K562 (cell line): ENCODE data around the gene CFAP69. TPM values are rescaled to one million over a fixed set of nuclear protein-coding genes. Genes with fewer than 3 reads are reported as not detected.

Source experiments
- ATAC-seq: fragments of 200-7000 bp; cut with Tn5 transposase; 3 replicates; pipeline ENCODE4 v1.9.1; 2020; ENCODE audit warnings: moderate library complexity
- BruUV-seq: library from RNA; stranded (reverse); fragments of 400-500 nt; replicated peaks from 2 replicates; lab custom pipeline; 2021; lab: Mats Ljungman, UMichigan
- CTCF ChIA-PET: fragments of 300-600 bp; formaldehyde crosslinking; extraction: SDS; loops from one replicate; lab custom pipeline; 2021; ENCODE audit warnings: low intra/inter-chr PET ratio; lab: Yijun Ruan, JAX
- POLR2A ChIA-PET: fragments of 300-600, 350-650 bp; sonication (Branson Sonifier 250); formaldehyde crosslinking; extraction: SDS; loops from one replicate; lab custom pipeline; 2021; ENCODE audit warnings: antibody characterized with exemption, inconsistent platforms; lab: Yijun Ruan, JAX
- DNase-seq, 4 experiments: peaks; one replicate each; pipeline versions ENCODE4 v3.0.0 to v3.0.0-alpha.2; 2011 to 2018; ENCODE audit warnings: low spot score in 3 of 4, mixed read lengths in 3 of 4; ENCODE audit errors: extremely low read depth in 1 of 4
- FAIRE-seq: peaks from 2 replicates; lab custom pipeline; 2011; peaks lifted over from hg19 to GRCh38; lab: Jason Lieb, UNC
- H2AFZ ChIP-seq: 2 replicates; pipeline ENCODE4 v1.6.0; 2011; ENCODE audit warnings: low read depth, low read length, control low read depth, inconsistent platforms
- H3K27ac ChIP-seq: fragments of 200-600 bp; 3 replicates; pipeline ENCODE4 v1.8.0; 2011; ENCODE audit warnings: low read depth, mild to moderate bottlenecking, control low read depth, inconsistent platforms, low read length, moderate library complexity, mixed read lengths; ENCODE audit errors: extremely low read depth
- H3K27me3 ChIP-seq, 2 experiments: fragments of 300-600 bp in 1 of 2; 2 replicates in 1 of 2; 3 replicates in 1 of 2; pipeline versions ENCODE4 v1.6.0 to v1.8.0; 2011; ENCODE audit warnings: inconsistent platforms in 2 of 2, low read length in 2 of 2, mild to moderate bottlenecking in 1 of 2, mixed read lengths in 1 of 2, moderate library complexity in 1 of 2; ENCODE audit not compliant: control insufficient read depth in 2 of 2, insufficient read depth in 2 of 2
- H3K36me3 ChIP-seq: fragments of 300-600 bp; 3 replicates; pipeline ENCODE4 v1.8.0; 2011; ENCODE audit warnings: mild to moderate bottlenecking, low read length, inconsistent platforms; ENCODE audit not compliant: control insufficient read depth, insufficient read depth
- H3K4me1 ChIP-seq, 2 experiments: fragments of 200-600 bp in 1 of 2; replicated peaks in 1 of 2; 2 replicates in 1 of 2; 3 replicates in 1 of 2; pipeline versions ENCODE4 v1.5.1 to v1.8.0; 2011; ENCODE audit warnings: inconsistent platforms in 2 of 2, low read length in 2 of 2, mild to moderate bottlenecking in 1 of 2, mixed read lengths in 1 of 2, moderate library complexity in 1 of 2; ENCODE audit not compliant: control insufficient read depth in 2 of 2, insufficient read depth in 2 of 2
- H3K4me2 ChIP-seq: 2 replicates; pipeline ENCODE4 v1.6.1; 2011; ENCODE audit warnings: low read length, control low read depth, inconsistent platforms, mixed read lengths; ENCODE audit not compliant: insufficient read depth
- H3K4me3 ChIP-seq: fragments of 200-600 bp; sonication (generic), shearing (Covaris generic); 2 replicates; pipeline ENCODE4 v1.5.1; 2016; ENCODE audit warnings: control low read depth, inconsistent platforms
- H3K79me2 ChIP-seq: fragments of 200-600 bp; 3 replicates; pipeline ENCODE4 v1.8.0; 2011; ENCODE audit warnings: low read length, inconsistent platforms; ENCODE audit not compliant: control insufficient read depth, insufficient read depth
- H3K9ac ChIP-seq, 2 experiments: 2 replicates each; pipeline versions ENCODE4 v1.6.0 to v1.6.1; 2011; ENCODE audit warnings: low read depth in 2 of 2, low read length in 2 of 2, control low read depth in 1 of 2, inconsistent platforms in 1 of 2, mild to moderate bottlenecking in 1 of 2, mixed read lengths in 1 of 2; ENCODE audit not compliant: insufficient read depth in 1 of 2
- H3K9me1 ChIP-seq: one replicate; pipeline ENCODE4 v1.6.0; 2011; ENCODE audit warnings: inconsistent platforms, mild to moderate bottlenecking, low read length, moderate library complexity; ENCODE audit not compliant: control insufficient read depth, insufficient read depth
- H3K9me3 ChIP-seq: replicated peaks from 2 replicates; pipeline ENCODE4 v1.5.1; 2011; ENCODE audit warnings: low read depth, low read length, inconsistent platforms; ENCODE audit not compliant: control insufficient read depth, insufficient read depth
- H4K20me1 ChIP-seq: replicated peaks from 2 replicates; pipeline ENCODE4 v1.6.1; 2011; ENCODE audit warnings: low read length, inconsistent platforms, mixed read lengths; ENCODE audit not compliant: control insufficient read depth, insufficient read depth
- C11orf30 ChIP-seq: fragments of 450-650 bp; IDR thresholded peaks from 2 replicates; pipeline ENCODE4 v1.6.1; 2016; ENCODE audit warnings: low read depth, mild to moderate bottlenecking
- DEAF1 ChIP-seq: fragments of 450-650 bp; formaldehyde crosslinking; IDR thresholded peaks from 2 replicates; pipeline ENCODE4 v1.4.0; 2020; ENCODE audit warnings: mild to moderate bottlenecking, moderate library complexity
- E2F3 ChIP-seq: fragments of 250-450 bp; sonication (Bioruptor Pico); IDR thresholded peaks from 2 replicates; pipeline ENCODE4 v1.4.0; 2020; ENCODE audit warnings: mild to moderate bottlenecking
- EGR1 ChIP-seq: fragments of 450-650 bp; conservative IDR thresholded peaks from 2 replicates; pipeline ENCODE4 v1.6.1; 2017; ENCODE audit warnings: mild to moderate bottlenecking
- FOXO4 ChIP-seq: fragments of 450-650 bp; formaldehyde crosslinking; IDR thresholded peaks from 2 replicates; pipeline ENCODE4 v1.4.0; 2020; ENCODE audit warnings: mild to moderate bottlenecking, moderate library complexity
- MAFG ChIP-seq: fragments of 450-650 bp; conservative IDR thresholded peaks from 2 replicates; pipeline ENCODE4 v1.6.1; 2016; ENCODE audit warnings: missing genetic modification characterization, missing compliant biosample characterization
- MNT ChIP-seq, 2 experiments: fragments of 450-650 bp; conservative IDR thresholded peaks; 2 replicates each; pipeline ENCODE4 v1.6.1; 2017; ENCODE audit warnings: mild to moderate bottlenecking in 2 of 2, moderate library complexity in 2 of 2
- NEUROD1 ChIP-seq: fragments of 150-350 bp; IDR thresholded peaks from 2 replicates; pipeline ENCODE4 v1.6.1; 2014; ENCODE audit warnings: borderline replicate concordance, low read length, low read depth; ENCODE audit not compliant: partially characterized antibody
- PYGO2 ChIP-seq: fragments of 450-650 bp; IDR thresholded peaks from 2 replicates; pipeline ENCODE4 v1.6.1; 2016; ENCODE audit warnings: mild to moderate bottlenecking, missing genetic modification characterization, moderate library complexity, missing compliant biosample characterization
- SIN3B ChIP-seq: fragments of 450-650 bp; IDR thresholded peaks from 2 replicates; pipeline ENCODE4 v1.6.1; 2017; ENCODE audit warnings: low read depth, mild to moderate bottlenecking, moderate library complexity
- TAF15 ChIP-seq: fragments of 200-400 bp; formaldehyde crosslinking; IDR thresholded peaks from 2 replicates; pipeline ENCODE4 v1.6.1; 2017; ENCODE audit warnings: mild to moderate bottlenecking, low read depth, low read length, moderate library complexity
- ZNF316 ChIP-seq: fragments of 450-650 bp; IDR thresholded peaks from 2 replicates; pipeline ENCODE4 v1.6.1; 2016
- WGBS: fragments of 100-300 bp; shearing (Covaris generic); methylation state at CpG from one replicate; pipeline ENCODE4 v1.1.6; 2016; ENCODE audit warnings: low coverage, mixed read lengths; ENCODE audit not compliant: insufficient coverage; ENCODE audit errors: missing lambda C conversion rate; 5-methylcytosine and 5-hydroxymethylcytosine counted together
- in situ Hi-C: fragments of 300-500 bp; cut with MboI; formaldehyde crosslinking; loops from 4 replicates; pipeline ENCODE4 v1.15.0; 2018; ENCODE audit warnings: inconsistent platforms, mixed read lengths
- intact Hi-C: fragments of 100-400 bp; cut with micrococcal nuclease; formaldehyde crosslinking; loops from 2 replicates; pipeline ENCODE4 v1.14.2; 2022
- polyA plus RNA-seq, 8 experiments: library from polyadenylated mRNA; depleted of rRNA in 4 of 8; stranded (reverse) in 5 of 8; unstranded in 3 of 8; fragments of >200 nt; fragmentation: Nextera tagmentation in 2 of 8; fragmentation: Illumina TruSeq in 1 of 8; extraction: Ambion mirVana in 2 of 8; extraction: Trizol in 1 of 8; gene quantifications; 2 replicates each; pipeline versions ENCODE4 v1.2.1 to v1.2.3, GENCODE V29; 2011 to 2014; ENCODE audit warnings: inconsistent platforms in 1 of 8, missing spikeins in 1 of 8
- total RNA-seq, 7 experiments: library from RNA; depleted of rRNA in 6 of 7; stranded (reverse); fragments of >200 nt in 6 of 7; fragmentation: Illumina TruSeq in 2 of 7; extraction: Trizol in 2 of 7; gene quantifications; 2 replicates each; pipeline versions ENCODE4 v1.2.1 to v1.2.3, GENCODE V29; 2011 to 2021; ENCODE audit warnings: low replicate concordance in 1 of 7

The CFAP69 gene
- total and polyA plus RNA-seq, 9 of the 15 experiments (the other 6 are each of a cell fraction or from before 2014, with no cell fraction given) = 0.24 to 5.1 (median 1.7) TPM

DNA sequence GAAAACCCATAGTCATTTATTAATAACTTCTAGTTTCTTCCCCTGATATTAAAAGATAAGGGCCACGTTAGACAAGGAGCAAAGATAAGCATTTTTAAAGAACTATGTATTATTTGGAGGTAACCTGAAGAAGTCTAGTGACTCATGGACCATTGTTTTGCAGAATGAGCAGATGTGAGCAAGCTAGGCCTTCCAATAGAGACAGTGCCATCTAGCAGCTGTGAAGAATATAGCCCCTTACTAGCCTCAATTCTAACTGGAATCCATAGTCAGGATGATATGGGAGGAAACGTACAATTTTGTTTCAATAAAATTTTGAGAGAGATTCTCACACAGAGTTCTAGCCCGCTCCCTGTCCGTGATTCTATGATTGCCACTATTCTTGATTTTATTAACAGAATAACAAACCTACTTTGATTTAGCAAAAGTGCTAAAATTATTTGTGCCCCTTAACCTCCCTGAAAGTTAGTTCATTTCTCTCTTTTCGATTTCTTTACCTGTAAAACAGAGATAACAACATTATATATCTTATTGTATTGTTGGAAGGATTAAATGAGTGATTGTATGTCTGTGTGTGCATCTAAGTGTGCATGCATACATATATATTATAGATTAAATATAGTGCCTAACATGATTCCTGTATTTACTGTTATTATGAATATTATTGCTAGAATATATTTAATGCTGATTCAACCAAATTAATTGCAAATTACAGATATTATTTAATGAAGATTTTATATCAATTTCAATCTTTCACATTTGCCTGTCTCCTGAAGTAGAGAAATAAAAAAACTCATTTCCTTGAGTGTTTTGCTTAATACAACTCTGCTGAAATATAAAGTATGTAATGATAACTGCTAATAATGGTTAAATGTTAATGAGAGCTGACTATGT lies 53.4 kb downstream of the CFAP69 start:
- H3K4me1 ChIP-seq = no peaks in the 10 kb centered on the region
- no peaks in the 10 kb centered on the region for H3K9me3 ChIP-seq
- H2AFZ ChIP-seq = no peak overlapping the region
- DNase-seq (peak in 3 of 4 experiments; percentile 13 to 52 (median 50)), ATAC-seq (peak; percentile 99), FAIRE-seq (peak; percentile 94)
- H3K79me2 ChIP-seq = no peaks in the 10 kb centered on the region
- BruUV-seq = no TSS peak
- 0% methylated on average over 5 of the region's 5 CpGs for WGBS
- POLR2A ChIA-PET = no interaction called here
- no peak overlapping the region for H3K27ac ChIP-seq
- in situ Hi-C loops = no loop called here
- CTCF ChIA-PET = no interaction called here
- no peaks in the 10 kb centered on the region for H4K20me1 ChIP-seq
- intact Hi-C loops = loop anchor here (1.0 kb wide), 1 partner anchor 144 kb away; the partner anchor contains the start of gene STEAP1
- H3K27me3 ChIP-seq = no peaks in the 10 kb centered on the region
- H3K9ac ChIP-seq = no peak overlapping the region
- H3K9me1 ChIP-seq = no peaks in the 10 kb centered on the region
- no peak overlapping the region for H3K4me3 ChIP-seq
- no peak overlapping the region for H3K4me2 ChIP-seq
- H3K36me3 ChIP-seq = no peaks in the 10 kb centered on the region
- TF ChIP-seq TAF15 (no peak), PYGO2 (no peak), MAFG (tag) (peak; percentile 47; the same call in 1 of the 2 replicates), C11orf30 (peak; percentile 60; the same call in 1 of the 2 replicates), ZNF316 (peak; percentile 86), NEUROD1 (no peak), MNT (conservative IDR thresholded peaks at IDR 0.05) (no peak), DEAF1 (CRISPR knock-in tag) (0 out of 2 replicates have a peak, but pooled peaks have one; percentile 11), FOXO4 (CRISPR knock-in tag) (no peak), SIN3B (no peak), E2F3 (CRISPR knock-in tag) (no peak), EGR1 (no peak)
